Spleen (tissue), 7 donors: ENCODE data around the gene DDX55.
A peak's percentile ranks its signal among the peaks of the same experiment; 100 is the strongest.

ENCODE experiments used
- POLR2A ChIP-seq, 3 donors: fragments of 450-650 bp; IDR thresholded peaks; one replicate each; pipeline ENCODE4 v1.5.1; 2017; ENCODE audit warnings: antibody characterized with exemption in 3 of 3, mild to moderate bottlenecking in 1 of 3
- TF ChIP-seq, protein P1 (sequence below), 11 experiments: fragments of 200-600 bp in 7 of 11; fragments of 450-650 bp in 4 of 11; sonication (generic) in 4 of 11; IDR thresholded peaks in 8 of 11; conservative IDR thresholded peaks in 3 of 11; 1 replicate in 7 of 11; 2 replicates in 4 of 11; pipeline versions ENCODE4 v1.4.0 to v1.8.0; 2016 to 2021; ENCODE audit warnings: antibody characterized with exemption in 11 of 11, inconsistent platforms in 4 of 11, mild to moderate bottlenecking in 1 of 11
- donor health status: DM: no; HTN: no; CAD: no; lungs with moderate emphysema.
- donor health status: DM: no; HTN: no; CAD: no.
- donor health status: DM: no; HTN: no; CAD: no.

DNA sequence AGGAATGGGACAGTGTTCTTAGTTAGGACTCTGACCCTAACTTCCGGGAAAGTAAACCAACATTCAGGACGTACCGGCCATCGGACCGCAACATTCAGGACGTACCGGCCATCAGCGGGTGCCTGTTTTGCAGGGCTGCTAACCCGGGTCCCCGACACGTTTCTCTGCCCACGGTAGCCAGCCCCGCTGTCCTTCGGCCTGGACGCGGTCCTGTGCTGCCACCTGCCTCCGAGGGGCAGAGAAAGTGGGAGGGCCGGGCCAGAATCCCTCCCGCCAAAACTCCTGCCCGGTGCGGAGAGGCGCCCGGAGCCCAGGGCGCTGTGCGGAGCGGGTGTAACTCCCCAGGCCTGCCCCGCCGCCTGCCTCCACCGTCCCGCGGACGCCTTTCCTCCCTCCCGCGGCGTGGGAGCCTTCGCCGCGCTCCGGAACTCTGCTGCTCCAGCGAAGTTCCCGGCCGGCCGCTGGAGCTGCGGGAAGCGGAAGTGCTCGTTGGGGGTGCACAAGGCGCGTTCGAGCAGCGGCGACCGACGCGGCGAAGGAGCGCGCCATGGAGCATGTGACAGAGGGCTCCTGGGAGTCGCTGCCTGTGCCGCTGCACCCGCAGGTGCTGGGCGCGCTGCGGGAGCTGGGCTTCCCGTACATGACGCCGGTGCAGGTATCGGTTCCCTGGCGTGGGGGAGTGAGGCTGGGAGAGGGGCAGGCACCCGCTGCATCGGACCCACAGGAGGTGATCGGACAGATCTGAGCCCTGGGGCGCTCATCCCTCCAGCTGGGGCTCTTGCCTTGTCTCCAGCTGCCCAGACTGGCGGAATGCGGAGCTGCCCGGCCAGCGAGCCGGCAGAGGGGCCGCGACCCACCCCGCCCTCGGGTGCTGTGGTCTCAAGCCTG, at the start of gene DDX55:
- TF ChIP-seq, protein P1, sequence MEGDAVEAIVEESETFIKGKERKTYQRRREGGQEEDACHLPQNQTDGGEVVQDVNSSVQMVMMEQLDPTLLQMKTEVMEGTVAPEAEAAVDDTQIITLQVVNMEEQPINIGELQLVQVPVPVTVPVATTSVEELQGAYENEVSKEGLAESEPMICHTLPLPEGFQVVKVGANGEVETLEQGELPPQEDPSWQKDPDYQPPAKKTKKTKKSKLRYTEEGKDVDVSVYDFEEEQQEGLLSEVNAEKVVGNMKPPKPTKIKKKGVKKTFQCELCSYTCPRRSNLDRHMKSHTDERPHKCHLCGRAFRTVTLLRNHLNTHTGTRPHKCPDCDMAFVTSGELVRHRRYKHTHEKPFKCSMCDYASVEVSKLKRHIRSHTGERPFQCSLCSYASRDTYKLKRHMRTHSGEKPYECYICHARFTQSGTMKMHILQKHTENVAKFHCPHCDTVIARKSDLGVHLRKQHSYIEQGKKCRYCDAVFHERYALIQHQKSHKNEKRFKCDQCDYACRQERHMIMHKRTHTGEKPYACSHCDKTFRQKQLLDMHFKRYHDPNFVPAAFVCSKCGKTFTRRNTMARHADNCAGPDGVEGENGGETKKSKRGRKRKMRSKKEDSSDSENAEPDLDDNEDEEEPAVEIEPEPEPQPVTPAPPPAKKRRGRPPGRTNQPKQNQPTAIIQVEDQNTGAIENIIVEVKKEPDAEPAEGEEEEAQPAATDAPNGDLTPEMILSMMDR (IDR thresholded peaks at IDR 0.05 in 8 of 11, conservative IDR thresholded peaks at IDR 0.05 in 3 of 11), result peak in 10 of 11 experiments; percentile 41 to 75 (median 64)
- peak; percentile 25 to 60 (median 56) for TF ChIP-seq POLR2A (IDR thresholded peaks at IDR 0.05)
